Breast epithelium (tissue), 3 donors: ENCODE data around the gene KAT2B.

Experiments used
- POLR2A ChIP-seq: fragments of 450-650 bp; IDR thresholded peaks from one replicate; pipeline ENCODE4 v1.6.1; 2016; ENCODE audit warnings: antibody characterized with exemption, mild to moderate bottlenecking, moderate library complexity
- TF ChIP-seq, protein P1 (sequence below), 3 donors: fragments of 450-650 bp; IDR thresholded peaks; one replicate each; pipeline ENCODE4 v1.5.1; 2016 to 2017; ENCODE audit warnings: antibody characterized with exemption in 3 of 3, mild to moderate bottlenecking in 3 of 3, moderate library complexity in 3 of 3

DNA sequence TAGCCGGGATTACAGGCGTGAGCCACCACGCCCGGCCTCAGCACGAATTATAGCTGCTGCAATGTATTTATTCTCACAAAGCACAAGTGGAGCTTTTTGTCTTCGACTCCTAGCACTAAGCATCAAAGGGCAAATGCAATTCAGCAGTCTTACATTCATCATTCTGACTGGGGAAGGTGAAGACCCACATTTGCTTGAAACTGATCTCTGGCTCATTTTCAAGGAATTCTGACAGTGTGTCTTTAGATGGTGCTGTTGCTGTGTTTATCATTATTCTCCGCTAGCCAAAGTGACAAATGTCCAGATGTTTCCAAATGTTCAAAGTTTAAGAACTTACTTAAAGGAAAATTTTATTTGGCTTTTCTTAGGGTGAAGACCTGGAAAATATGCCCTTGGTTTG is 89.9 kb downstream of the KAT2B start:
- no peak for TF ChIP-seq POLR2A
- TF ChIP-seq, protein P1, sequence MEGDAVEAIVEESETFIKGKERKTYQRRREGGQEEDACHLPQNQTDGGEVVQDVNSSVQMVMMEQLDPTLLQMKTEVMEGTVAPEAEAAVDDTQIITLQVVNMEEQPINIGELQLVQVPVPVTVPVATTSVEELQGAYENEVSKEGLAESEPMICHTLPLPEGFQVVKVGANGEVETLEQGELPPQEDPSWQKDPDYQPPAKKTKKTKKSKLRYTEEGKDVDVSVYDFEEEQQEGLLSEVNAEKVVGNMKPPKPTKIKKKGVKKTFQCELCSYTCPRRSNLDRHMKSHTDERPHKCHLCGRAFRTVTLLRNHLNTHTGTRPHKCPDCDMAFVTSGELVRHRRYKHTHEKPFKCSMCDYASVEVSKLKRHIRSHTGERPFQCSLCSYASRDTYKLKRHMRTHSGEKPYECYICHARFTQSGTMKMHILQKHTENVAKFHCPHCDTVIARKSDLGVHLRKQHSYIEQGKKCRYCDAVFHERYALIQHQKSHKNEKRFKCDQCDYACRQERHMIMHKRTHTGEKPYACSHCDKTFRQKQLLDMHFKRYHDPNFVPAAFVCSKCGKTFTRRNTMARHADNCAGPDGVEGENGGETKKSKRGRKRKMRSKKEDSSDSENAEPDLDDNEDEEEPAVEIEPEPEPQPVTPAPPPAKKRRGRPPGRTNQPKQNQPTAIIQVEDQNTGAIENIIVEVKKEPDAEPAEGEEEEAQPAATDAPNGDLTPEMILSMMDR (IDR thresholded peaks at IDR 0.05): no peak
